NCI-H524 (cell line): ENCODE measurements around the gene POLR1E.
"Not testable (repeated sequence)": the region's sequence is repeated elsewhere in the genome, so short reads cannot be mapped to it uniquely, and the experiment has no call there.

Experiments used
- DNase-seq, 2 experiments: peaks; one replicate each; lab custom pipeline; 2025; lab: John Stamatoyannopoulos, UW

The POLR1E gene

DNA sequence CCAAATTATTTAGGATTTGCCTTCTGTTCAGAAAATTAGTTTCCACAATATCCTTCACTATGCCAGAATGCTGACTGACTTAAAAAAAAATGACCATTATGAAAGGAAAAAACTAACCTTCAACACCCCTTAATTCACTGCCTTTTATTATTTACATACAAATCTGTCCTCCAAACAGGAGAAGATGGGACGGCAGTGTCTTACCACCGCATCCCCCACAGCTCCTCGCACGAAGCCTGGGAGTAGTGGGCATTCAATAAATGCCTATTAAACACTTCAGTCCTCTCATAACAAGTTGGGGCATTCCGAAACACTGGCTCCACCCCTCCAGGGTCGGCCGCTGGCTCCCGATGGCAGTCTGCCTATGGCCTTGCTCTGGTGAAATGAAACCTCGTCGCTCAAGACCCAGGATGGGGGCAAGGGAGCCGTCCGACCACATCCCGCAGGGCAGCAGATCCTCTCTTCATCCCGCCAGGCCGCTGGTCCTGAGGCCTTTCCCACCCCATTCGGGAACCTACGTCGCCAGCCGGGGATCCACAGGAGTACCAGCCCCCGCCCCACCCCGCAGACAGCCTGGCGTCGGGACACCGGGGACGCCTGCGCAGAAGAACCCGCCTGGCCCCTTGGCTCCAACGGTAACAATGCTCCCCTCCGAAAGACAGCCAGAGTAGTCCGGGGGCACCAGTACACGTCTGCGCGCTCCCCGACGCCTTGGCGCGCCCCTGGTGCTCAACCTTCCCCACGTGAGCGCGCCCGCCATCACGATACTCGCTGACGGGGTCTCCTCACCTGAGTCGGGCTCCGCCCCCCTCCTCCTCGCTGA lies 21.1 kb upstream of the POLR1E start:
- DNase-seq = peak in 1 of 2 experiments; percentile 89

- DNase-seq = peak; percentile 96 to 99
Measured at GRCh38 chr9:37465249-37466036, 20.3 kb upstream of the POLR1E start, which contains the start of gene ZBTB5. ZBTB5 (minus strand) TSS chr9:37465450; CDS start chr9:37442551, 22,899 bp downstream.

DNA sequence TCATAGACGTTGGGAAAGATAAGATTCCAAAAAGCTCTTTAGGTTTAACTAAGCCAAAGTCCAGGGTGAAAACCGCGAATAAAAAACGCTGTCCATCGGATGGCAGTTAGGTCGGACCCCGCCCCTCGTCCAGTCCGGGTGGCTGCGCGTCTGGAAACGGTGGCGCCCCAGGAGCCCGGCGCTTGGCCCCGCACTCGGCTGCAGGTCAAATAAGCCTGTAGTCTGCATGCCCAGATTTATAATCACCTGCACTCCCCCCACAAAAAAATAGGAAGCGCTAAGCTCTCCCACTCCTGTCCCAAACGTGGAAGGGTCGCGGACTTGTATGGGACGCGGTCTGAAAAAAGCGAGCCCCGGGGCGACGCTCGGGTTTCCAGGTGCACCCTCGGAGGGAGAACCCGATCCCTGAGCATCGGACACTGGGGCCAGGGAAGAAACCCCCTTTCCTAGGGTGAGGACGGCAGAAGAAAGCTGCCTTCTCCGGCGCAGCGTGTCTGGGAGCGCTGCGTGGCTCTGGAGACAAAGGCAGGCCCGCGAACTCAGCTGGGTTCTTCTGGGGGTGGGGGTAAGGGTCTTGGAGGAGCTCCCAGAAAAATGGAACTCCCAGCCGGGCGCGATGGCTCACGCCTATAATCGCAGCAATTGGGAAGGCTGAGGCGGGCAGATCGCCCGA lies 19.6 kb upstream of the POLR1E start:
- peak in 1 of 2 experiments; percentile 54 for DNase-seq

DNA sequence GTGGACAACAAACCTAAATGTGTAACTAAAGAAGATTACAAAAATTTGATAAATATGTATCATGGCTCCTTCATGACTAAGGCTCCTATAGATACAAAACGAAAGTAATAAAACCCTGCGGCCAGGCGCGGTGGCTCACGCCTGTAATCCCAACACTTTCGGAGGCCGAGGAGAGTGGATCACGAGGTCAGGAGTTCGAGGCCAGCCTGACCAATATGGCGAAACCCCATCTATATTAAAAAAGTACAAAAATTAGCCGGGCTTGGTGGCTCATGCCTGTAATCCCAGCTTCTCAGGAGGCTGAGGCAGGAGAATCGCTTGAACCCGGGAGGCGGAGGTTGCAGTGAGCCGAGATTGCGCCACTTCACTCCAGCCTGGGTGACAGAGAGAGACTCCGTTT lies 18.2 kb upstream of the POLR1E start:
- not testable (repeated sequence) for DNase-seq

DNA sequence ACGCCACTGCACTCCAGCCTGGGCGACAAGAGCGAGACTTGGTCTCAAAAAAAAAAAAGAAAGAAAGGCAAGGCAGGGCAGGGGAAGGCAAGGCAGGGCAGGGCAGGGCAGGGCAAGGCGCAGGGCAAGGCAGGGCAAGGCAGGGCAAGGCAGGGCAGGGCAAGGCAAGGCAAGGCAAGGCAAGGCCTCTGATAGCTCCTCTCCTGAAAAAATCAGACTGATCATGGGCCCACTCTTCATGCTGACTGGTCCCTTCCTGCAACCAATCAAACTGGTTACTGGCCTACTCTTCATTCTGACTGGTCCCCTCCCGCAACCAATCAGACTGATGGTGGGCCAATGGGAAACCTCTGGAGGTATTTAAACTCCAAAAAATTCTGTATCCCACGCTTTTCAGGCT lies 17.1 kb upstream of the POLR1E start:
- no peak for DNase-seq

- no peak for DNase-seq
Measured at GRCh38 chr9:37471942-37472684, 13.6 kb upstream of the POLR1E start.

GRCh38 chr9:37473982-37474381 lies 11.8 kb upstream of the POLR1E start:
- not testable (repeated sequence) for DNase-seq

- no peak for DNase-seq
Measured at GRCh38 chr9:37474438-37474837, 11.3 kb upstream of the POLR1E start.

DNA sequence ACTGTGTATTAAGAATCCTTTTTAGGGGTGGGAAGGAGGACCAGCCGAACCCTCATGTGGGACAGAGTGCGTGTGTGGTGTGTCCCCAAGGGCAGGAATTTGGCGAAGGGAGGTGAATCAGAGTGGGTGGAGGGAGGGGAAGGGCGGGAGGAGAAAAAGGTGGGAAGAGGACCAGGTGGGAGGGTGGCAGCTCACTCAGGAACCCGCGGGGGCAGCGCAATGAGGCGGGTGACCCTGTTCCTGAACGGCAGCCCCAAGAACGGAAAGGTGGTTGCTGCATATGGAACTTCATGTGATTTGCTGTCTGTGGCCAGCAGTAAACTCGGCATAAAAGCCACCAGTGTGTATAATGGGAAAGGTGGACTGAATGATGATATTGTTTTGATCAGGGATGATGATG lies 8.8 kb upstream of the POLR1E start:
- no peak for DNase-seq

DNA sequence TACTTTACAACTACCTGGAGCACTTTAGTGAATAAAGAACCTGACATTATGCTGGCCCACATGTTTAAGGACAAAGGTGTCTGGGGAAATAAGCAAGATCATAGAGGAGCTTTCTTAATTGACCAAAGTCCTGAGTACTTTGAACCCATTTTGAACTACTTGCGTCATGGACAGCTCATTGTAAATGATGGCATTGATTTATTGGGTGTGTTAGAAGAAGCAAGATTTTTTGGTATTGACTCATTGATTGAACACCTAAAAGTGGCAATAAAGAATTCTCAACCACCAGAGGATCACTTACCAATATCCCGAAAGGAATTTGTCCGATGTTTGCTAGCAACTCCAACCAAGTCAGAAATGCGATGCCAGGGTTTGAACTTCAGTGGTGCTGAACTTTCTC lies 8.3 kb upstream of the POLR1E start:
- DNase-seq = not testable (repeated sequence)

GRCh38 chr9:37477987-37478619 lies 7.6 kb upstream of the POLR1E start:
- not testable (repeated sequence) for DNase-seq

GRCh38 chr9:37480759-37481158 lies 5.0 kb upstream of the POLR1E start:
- DNase-seq = peak in 1 of 2 experiments; percentile 17

GRCh38 chr9:37486256-37486615 lies 488 bp downstream of the POLR1E start:
- DNase-seq = no peak

- DNase-seq = peak; percentile 21 to 66
Measured at GRCh38 chr9:37486616-37487548, 1.1 kb downstream of the POLR1E start.

- DNase-seq = no peak
Measured at GRCh38 chr9:37491939-37492338, 6.2 kb downstream of the POLR1E start.

DNA sequence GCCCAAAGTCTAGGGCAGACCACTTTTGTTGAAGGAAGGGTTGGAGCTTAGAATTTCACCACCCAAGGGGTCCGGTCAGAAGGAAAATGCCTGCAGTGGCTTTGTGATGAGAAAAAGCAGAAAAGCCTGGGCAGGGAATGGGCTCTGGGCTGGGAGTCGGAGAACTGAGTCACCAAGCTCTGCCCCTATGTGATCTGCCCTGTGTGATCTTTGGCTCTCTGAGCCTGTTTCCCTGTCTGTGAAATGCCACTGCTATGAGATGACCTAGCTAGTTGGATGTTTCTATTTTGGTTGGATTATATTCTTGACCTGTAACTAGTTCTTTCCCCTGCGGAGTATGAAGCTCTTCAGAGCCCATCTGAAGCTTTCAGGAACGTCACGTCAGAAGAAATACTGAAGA lies 9.8 kb downstream of the POLR1E start:
- DNase-seq = no peak

GRCh38 chr9:37496020-37496419 lies 10.3 kb downstream of the POLR1E start:
- DNase-seq = no peak

DNA sequence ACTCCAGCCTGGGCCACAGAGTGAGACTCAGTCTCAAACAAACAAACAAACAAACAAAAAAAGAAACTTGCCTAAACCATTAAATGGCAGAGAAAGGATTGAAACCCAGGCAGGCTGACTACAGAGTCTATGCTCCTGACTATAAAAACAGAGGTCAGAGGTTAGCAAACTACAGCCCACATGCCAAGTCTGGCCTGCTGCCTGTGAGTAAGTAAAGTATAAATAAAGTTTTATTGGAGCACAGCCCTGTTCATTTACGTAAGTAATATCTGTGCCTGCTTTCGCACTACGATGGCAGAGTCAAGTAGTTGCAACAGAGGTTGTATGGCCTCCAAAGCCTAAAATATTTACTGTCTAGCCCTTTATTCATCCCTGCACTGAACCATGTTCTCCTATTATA lies 11.6 kb downstream of the POLR1E start:
- no peak for DNase-seq

DNA sequence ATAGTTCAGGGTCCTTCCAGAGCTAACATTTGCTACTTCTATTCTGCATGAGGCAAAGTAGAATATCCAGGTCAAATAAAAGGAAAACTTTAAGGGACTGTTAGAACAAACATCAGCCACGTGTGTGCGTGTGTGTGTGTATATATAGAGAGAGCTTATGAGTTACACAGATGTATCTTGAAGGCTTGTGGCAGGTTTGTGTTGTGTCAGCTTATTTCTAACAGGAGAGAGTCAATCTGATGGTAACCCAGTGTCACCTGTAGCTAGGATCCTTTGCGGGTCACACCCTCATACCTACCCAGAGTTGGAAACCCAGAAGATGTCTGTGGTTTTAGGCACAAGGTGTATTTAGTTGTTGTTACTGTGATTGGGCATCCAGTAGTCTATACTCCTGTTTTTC lies 12.7 kb downstream of the POLR1E start:
- no peak for DNase-seq

- no peak for DNase-seq
Measured at GRCh38 chr9:37499297-37499696, 13.5 kb downstream of the POLR1E start.
